ENCODE measurements around the gene P2RX2. TPM values are rescaled to one million over a fixed set of nuclear protein-coding genes. Genes with fewer than 3 reads are reported as not detected.

P2RX2 gene
- total RNA-seq, 1 experiment from 2014 or later: not detected

DNA sequence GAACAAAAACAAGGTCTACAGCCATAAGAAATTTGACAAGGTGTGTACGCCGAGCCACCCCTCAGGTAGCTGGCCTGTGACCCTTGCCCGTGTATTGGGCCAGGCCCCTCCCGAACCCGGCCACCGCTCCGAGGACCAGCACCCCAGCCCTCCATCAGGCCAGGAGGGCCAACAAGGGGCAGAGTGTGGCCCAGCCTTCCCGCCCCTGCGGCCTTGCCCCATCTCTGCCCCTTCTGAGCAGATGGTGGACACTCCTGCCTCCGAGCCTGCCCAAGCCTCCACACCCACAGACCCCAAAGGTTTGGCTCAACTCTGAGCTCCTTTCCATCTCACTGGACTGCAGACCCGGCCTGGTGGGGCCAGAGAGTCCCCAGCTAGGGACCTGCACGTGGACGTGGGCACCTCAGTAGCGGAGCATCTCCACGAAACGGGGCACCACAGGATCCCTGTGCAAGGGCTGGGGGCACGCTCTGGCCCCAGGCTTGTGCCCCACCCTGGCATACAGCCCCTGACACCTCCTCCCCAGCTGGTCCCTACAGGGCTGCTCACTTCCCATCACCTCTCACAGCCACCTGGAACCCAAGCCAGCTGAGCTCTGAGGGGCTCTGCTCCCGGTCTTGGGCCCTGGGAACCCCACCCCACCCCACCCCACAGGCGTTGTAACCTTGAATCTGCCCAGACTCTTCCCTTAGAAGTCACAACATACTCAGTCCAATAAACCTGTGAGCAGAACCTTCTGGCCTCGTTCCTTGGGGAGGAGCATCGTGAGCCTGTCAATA lies 3.3 kb downstream of the P2RX2 start:
- H3K27ac ChIP-seq (ENCODE audit: low read depth, low read length): no peak overlapping the region
- ChIA-PET POLR2A (no interaction called here), CTCF (no interaction called here), RAD21 (ENCODE audit: low non-redundant PET in 1 of 2, low total read pairs in 2 of 2, uncharacterized antibody in 2 of 2, unreplicated experiment in 2 of 2) (no interaction called here)
- no peak overlapping the region for H3K4me3 ChIP-seq (replicated peaks in 1 of 2; ENCODE audit: low read depth in 1 of 2, low read length in 2 of 2)
- no peaks in the 10 kb centered on the region for H3K79me2 ChIP-seq (ENCODE audit: insufficient read depth, low read length)
- TF ChIP-seq RAD21 (IDR thresholded peaks at IDR 0.05; ENCODE audit: low read depth): no peak
- TF ChIP-seq, protein P1, sequence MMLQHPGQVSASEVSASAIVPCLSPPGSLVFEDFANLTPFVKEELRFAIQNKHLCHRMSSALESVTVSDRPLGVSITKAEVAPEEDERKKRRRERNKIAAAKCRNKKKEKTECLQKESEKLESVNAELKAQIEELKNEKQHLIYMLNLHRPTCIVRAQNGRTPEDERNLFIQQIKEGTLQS (IDR thresholded peaks at IDR 0.05): no peak
- no peak for TF ChIP-seq JUND (IDR thresholded peaks at IDR 0.05)
- TF ChIP-seq, protein P2, sequence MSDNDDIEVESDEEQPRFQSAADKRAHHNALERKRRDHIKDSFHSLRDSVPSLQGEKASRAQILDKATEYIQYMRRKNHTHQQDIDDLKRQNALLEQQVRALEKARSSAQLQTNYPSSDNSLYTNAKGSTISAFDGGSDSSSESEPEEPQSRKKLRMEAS (IDR thresholded peaks at IDR 0.05): no peak
- TF ChIP-seq ZFX (IDR thresholded peaks at IDR 0.05): no peak
- no peak for TF ChIP-seq EZH2phosphoT487 (IDR thresholded peaks at IDR 0.05; ENCODE audit: borderline replicate concordance)
- no peak for TF ChIP-seq YY1 (IDR thresholded peaks at IDR 0.05; ENCODE audit: extremely low read depth, insufficient replicate concordance, low read depth, low read length)
- no peak for TF ChIP-seq EZH2 (IDR thresholded peaks at IDR 0.05)
- no peak for TF ChIP-seq TCF7L2 (IDR thresholded peaks at IDR 0.05; ENCODE audit: borderline replicate concordance, extremely low read depth, insufficient read depth, insufficient read length)
- TF ChIP-seq CBX3 (IDR thresholded peaks at IDR 0.05; ENCODE audit: low read depth): no peak
- TF ChIP-seq ELF1 (IDR thresholded peaks at IDR 0.05; ENCODE audit: borderline replicate concordance, low read depth): no peak
- TF ChIP-seq, protein P3, sequence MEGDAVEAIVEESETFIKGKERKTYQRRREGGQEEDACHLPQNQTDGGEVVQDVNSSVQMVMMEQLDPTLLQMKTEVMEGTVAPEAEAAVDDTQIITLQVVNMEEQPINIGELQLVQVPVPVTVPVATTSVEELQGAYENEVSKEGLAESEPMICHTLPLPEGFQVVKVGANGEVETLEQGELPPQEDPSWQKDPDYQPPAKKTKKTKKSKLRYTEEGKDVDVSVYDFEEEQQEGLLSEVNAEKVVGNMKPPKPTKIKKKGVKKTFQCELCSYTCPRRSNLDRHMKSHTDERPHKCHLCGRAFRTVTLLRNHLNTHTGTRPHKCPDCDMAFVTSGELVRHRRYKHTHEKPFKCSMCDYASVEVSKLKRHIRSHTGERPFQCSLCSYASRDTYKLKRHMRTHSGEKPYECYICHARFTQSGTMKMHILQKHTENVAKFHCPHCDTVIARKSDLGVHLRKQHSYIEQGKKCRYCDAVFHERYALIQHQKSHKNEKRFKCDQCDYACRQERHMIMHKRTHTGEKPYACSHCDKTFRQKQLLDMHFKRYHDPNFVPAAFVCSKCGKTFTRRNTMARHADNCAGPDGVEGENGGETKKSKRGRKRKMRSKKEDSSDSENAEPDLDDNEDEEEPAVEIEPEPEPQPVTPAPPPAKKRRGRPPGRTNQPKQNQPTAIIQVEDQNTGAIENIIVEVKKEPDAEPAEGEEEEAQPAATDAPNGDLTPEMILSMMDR (IDR thresholded peaks at IDR 0.05 in 2 of 3, conservative IDR thresholded peaks at IDR 0.05 in 1 of 3; ENCODE audit: borderline replicate concordance in 1 of 3, insufficient read depth in 1 of 3, low read depth in 2 of 3, low read length in 2 of 3): no peak
- no peak for TF ChIP-seq FOSL1 (IDR thresholded peaks at IDR 0.05; ENCODE audit: low read depth)
- no peak for TF ChIP-seq POLR2AphosphoS5 (IDR thresholded peaks at IDR 0.05; ENCODE audit: low read depth, low read length)
- TF ChIP-seq SIN3A (IDR thresholded peaks at IDR 0.05; ENCODE audit: low read depth): no peak
- no peak for TF ChIP-seq POLR2A (IDR thresholded peaks at IDR 0.05; ENCODE audit: borderline replicate concordance, extremely low read depth, insufficient read depth, insufficient read length)
- TF ChIP-seq, protein P4, sequence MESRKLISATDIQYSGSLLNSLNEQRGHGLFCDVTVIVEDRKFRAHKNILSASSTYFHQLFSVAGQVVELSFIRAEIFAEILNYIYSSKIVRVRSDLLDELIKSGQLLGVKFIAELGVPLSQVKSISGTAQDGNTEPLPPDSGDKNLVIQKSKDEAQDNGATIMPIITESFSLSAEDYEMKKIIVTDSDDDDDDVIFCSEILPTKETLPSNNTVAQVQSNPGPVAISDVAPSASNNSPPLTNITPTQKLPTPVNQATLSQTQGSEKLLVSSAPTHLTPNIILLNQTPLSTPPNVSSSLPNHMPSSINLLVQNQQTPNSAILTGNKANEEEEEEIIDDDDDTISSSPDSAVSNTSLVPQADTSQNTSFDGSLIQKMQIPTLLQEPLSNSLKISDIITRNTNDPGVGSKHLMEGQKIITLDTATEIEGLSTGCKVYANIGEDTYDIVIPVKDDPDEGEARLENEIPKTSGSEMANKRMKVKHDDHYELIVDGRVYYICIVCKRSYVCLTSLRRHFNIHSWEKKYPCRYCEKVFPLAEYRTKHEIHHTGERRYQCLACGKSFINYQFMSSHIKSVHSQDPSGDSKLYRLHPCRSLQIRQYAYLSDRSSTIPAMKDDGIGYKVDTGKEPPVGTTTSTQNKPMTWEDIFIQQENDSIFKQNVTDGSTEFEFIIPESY (IDR thresholded peaks at IDR 0.05; ENCODE audit: extremely low read depth, insufficient replicate concordance, low read length): no peak
- no peak overlapping the region for H3K4me2 ChIP-seq (ENCODE audit: low read length)
- DNase-seq (ENCODE audit: low read depth, low spot score) (no peak), ATAC-seq (peak; percentile 12)
- intact Hi-C loops (cut with micrococcal nuclease): no loop called here
- no peaks in the 10 kb centered on the region for H3K9me3 ChIP-seq (ENCODE audit: control insufficient read depth in 1 of 2, insufficient read depth in 1 of 2, low read depth in 1 of 2, low read length in 2 of 2)
- H3K36me3 ChIP-seq (ENCODE audit: control insufficient read depth in 1 of 2, insufficient read depth in 2 of 2, low read length in 2 of 2): peaks cover 13 to 21% of the 10 kb centered on the region in 2 experiments; a peak in 3 of 4 replicates
- H4K20me1 ChIP-seq (ENCODE audit: insufficient read depth): no peaks in the 10 kb centered on the region
- no peak overlapping the region for H2AFZ ChIP-seq (ENCODE audit: low read depth, low read length, poor library complexity, severe bottlenecking)
- H3K27me3 ChIP-seq (ENCODE audit: insufficient read depth, low read length): no peaks in the 10 kb centered on the region
- peaks cover 0 to 14% of the 10 kb centered on the region in 2 experiments; a peak in 1 of 4 replicates for H3K4me1 ChIP-seq (ENCODE audit: control insufficient read depth in 1 of 2, insufficient read depth in 2 of 2, low read length in 2 of 2)
- H3K9me2 ChIP-seq (ENCODE audit: insufficient read depth): no peaks in the 10 kb centered on the region
- no TSS peak for BruUV-seq (replicated peaks)
- no peak overlapping the region for H3K9ac ChIP-seq (ENCODE audit: low read length)

All from HCT116 (cell line).